ENCODE measurements around the gene ERAP2. TPM values are rescaled to one million over a fixed set of nuclear protein-coding genes. Genes with fewer than 3 reads are reported as not detected.
"Not testable (repeated sequence)": the region's sequence is repeated elsewhere in the genome, so short reads cannot be mapped to it uniquely, and the experiment has no call there.

The ERAP2 gene
- total and polyA plus RNA-seq, 2 donors, result 11.3 to 51.5 TPM

GRCh38 chr5:96870094-96871026 lies 5.9 kb upstream of the ERAP2 start:
- H3K4me3 ChIP-seq (ENCODE audit: low read length in 2 of 2), result no peak overlapping the region
- H3K4me1 ChIP-seq (ENCODE audit: control insufficient read depth in 2 of 2, insufficient read depth in 2 of 2, low read length in 2 of 2), result peaks cover 3 to 15% of the 10 kb centered on the region in 2 donors
- DNase-seq (ENCODE audit: low read depth in 6 of 9, low spot score in 9 of 9), result no peak
- no peak overlapping the region for H3K27ac ChIP-seq (ENCODE audit: low read depth in 1 of 2, low read length in 1 of 2)
- H3K27me3 ChIP-seq (ENCODE audit: control insufficient read depth in 2 of 2, insufficient read depth in 1 of 2, low read length in 1 of 2), result no peaks in the 10 kb centered on the region
- no peaks in the 10 kb centered on the region for H3K36me3 ChIP-seq (ENCODE audit: control insufficient read depth in 2 of 2, insufficient read depth in 2 of 2, low read length in 1 of 2)
- 75% methylated on average over 4 of the region's 4 CpGs for WGBS
- no peaks in the 10 kb centered on the region for H3K9me3 ChIP-seq (ENCODE audit: control insufficient read depth in 2 of 2, insufficient read depth in 1 of 2, low read length in 1 of 2)

- 97% methylated on average over 2 of the region's 2 CpGs for WGBS
- no peak overlapping the region for H3K27ac ChIP-seq (ENCODE audit: low read depth in 1 of 2, low read length in 1 of 2)
- peaks cover 10 to 21% of the 10 kb centered on the region in 2 donors for H3K4me1 ChIP-seq (ENCODE audit: control insufficient read depth in 2 of 2, insufficient read depth in 2 of 2, low read length in 2 of 2)
Observed at GRCh38 chr5:96871027-96871399, 5.3 kb upstream of the ERAP2 start.

GRCh38 chr5:96871686-96872085 lies 4.6 kb upstream of the ERAP2 start:
- Histone ChIP-seq H3K36me3 (ENCODE audit: control insufficient read depth in 2 of 2, insufficient read depth in 2 of 2, low read length in 1 of 2) (no peaks in the 10 kb centered on the region), H3K27ac (ENCODE audit: low read depth in 1 of 2, low read length in 1 of 2) (no peak overlapping the region), H3K9me3 (ENCODE audit: control insufficient read depth in 2 of 2, insufficient read depth in 1 of 2, low read length in 1 of 2) (no peaks in the 10 kb centered on the region), H3K4me3 (ENCODE audit: low read length in 2 of 2) (no peak overlapping the region), H3K27me3 (ENCODE audit: control insufficient read depth in 2 of 2, insufficient read depth in 1 of 2, low read length in 1 of 2) (no peaks in the 10 kb centered on the region), H3K4me1 (ENCODE audit: control insufficient read depth in 2 of 2, insufficient read depth in 2 of 2, low read length in 2 of 2) (peaks cover 10 to 23% of the 10 kb centered on the region in 2 donors)
- WGBS, result 52% methylated on average over 1 of the region's 1 CpG
- DNase-seq (ENCODE audit: low read depth in 6 of 9, low spot score in 9 of 9), result no peak

More at GRCh38 chr5:96871027-96871399, 5.3 kb upstream of the ERAP2 start:
- no peaks in the 10 kb centered on the region for H3K9me3 ChIP-seq (ENCODE audit: control insufficient read depth in 2 of 2, insufficient read depth in 1 of 2, low read length in 1 of 2)
- no peaks in the 10 kb centered on the region for H3K36me3 ChIP-seq (ENCODE audit: control insufficient read depth in 2 of 2, insufficient read depth in 2 of 2, low read length in 1 of 2)
- H3K27me3 ChIP-seq (ENCODE audit: control insufficient read depth in 2 of 2, insufficient read depth in 1 of 2, low read length in 1 of 2), result no peaks in the 10 kb centered on the region
- no peak overlapping the region for H3K4me3 ChIP-seq (ENCODE audit: low read length in 2 of 2)
- DNase-seq (ENCODE audit: low read depth in 6 of 9, low spot score in 9 of 9), result no peak

GRCh38 chr5:96873449-96873848 lies 2.9 kb upstream of the ERAP2 start:
- no peak for DNase-seq (ENCODE audit: low read depth in 6 of 9, low spot score in 9 of 9)
- H3K4me1 ChIP-seq (ENCODE audit: control insufficient read depth in 2 of 2, insufficient read depth in 2 of 2, low read length in 2 of 2), result peaks cover 10 to 26% of the 10 kb centered on the region in 2 donors

GRCh38 chr5:96874631-96875030 lies 1.7 kb upstream of the ERAP2 start:
- 96% methylated on average over 2 of the region's 2 CpGs for WGBS
- no peaks in the 10 kb centered on the region for H3K9me3 ChIP-seq (ENCODE audit: control insufficient read depth in 2 of 2, insufficient read depth in 1 of 2, low read length in 1 of 2)
- no peak overlapping the region for H3K4me3 ChIP-seq (ENCODE audit: low read length in 2 of 2)
- H3K4me1 ChIP-seq (ENCODE audit: control insufficient read depth in 2 of 2, insufficient read depth in 2 of 2, low read length in 2 of 2), result peaks cover 10 to 27% of the 10 kb centered on the region in 2 donors
- H3K27ac ChIP-seq (ENCODE audit: low read depth in 1 of 2, low read length in 1 of 2), result peak overlapping the region in 1 of 2 donors; percentile 8
- DNase-seq (ENCODE audit: low read depth in 6 of 9, low spot score in 9 of 9), result no peak
- H3K27me3 ChIP-seq (ENCODE audit: control insufficient read depth in 2 of 2, insufficient read depth in 1 of 2, low read length in 1 of 2), result no peaks in the 10 kb centered on the region
- peaks cover 0 to 4% of the 10 kb centered on the region in 2 donors for H3K36me3 ChIP-seq (ENCODE audit: control insufficient read depth in 2 of 2, insufficient read depth in 2 of 2, low read length in 1 of 2)

More at GRCh38 chr5:96873449-96873848, 2.9 kb upstream of the ERAP2 start:
- Histone ChIP-seq H3K36me3 (ENCODE audit: control insufficient read depth in 2 of 2, insufficient read depth in 2 of 2, low read length in 1 of 2) (no peaks in the 10 kb centered on the region), H3K27ac (ENCODE audit: low read depth in 1 of 2, low read length in 1 of 2) (no peak overlapping the region), H3K9me3 (ENCODE audit: control insufficient read depth in 2 of 2, insufficient read depth in 1 of 2, low read length in 1 of 2) (no peaks in the 10 kb centered on the region), H3K27me3 (ENCODE audit: control insufficient read depth in 2 of 2, insufficient read depth in 1 of 2, low read length in 1 of 2) (no peaks in the 10 kb centered on the region), H3K4me3 (ENCODE audit: low read length in 2 of 2) (no peak overlapping the region)

GRCh38 chr5:96875791-96876291 lies 459 bp upstream of the ERAP2 start:
- WGBS, result 2% methylated on average over 4 of the region's 4 CpGs
- peaks cover 15 to 27% of the 10 kb centered on the region in 2 donors for H3K4me1 ChIP-seq (ENCODE audit: control insufficient read depth in 2 of 2, insufficient read depth in 2 of 2, low read length in 2 of 2)
- peaks cover 5 to 16% of the 10 kb centered on the region in 2 donors for H3K36me3 ChIP-seq (ENCODE audit: control insufficient read depth in 2 of 2, insufficient read depth in 2 of 2, low read length in 1 of 2)

GRCh38 chr5:96876977-96877469 lies 723 bp downstream of the ERAP2 start:
- H3K4me3 ChIP-seq (ENCODE audit: low read length in 2 of 2), result peak overlapping the region; percentile 86 to 94
- H3K4me1 ChIP-seq (ENCODE audit: control insufficient read depth in 2 of 2, insufficient read depth in 2 of 2, low read length in 2 of 2), result peaks cover 25 to 36% of the 10 kb centered on the region in 2 donors
- DNase-seq (ENCODE audit: low read depth in 6 of 9, low spot score in 9 of 9), result not testable (repeated sequence)

More at GRCh38 chr5:96875791-96876291, 459 bp upstream of the ERAP2 start:
- DNase-seq (ENCODE audit: low read depth in 6 of 9, low spot score in 9 of 9), result peak in 7 of 9 donors; percentile 23 to 67 (median 40)
- Histone ChIP-seq H3K9me3 (ENCODE audit: control insufficient read depth in 2 of 2, insufficient read depth in 1 of 2, low read length in 1 of 2) (no peaks in the 10 kb centered on the region), H3K27me3 (ENCODE audit: control insufficient read depth in 2 of 2, insufficient read depth in 1 of 2, low read length in 1 of 2) (no peaks in the 10 kb centered on the region), H3K4me3 (ENCODE audit: low read length in 2 of 2) (peak overlapping the region; percentile 86 to 94), H3K27ac (ENCODE audit: low read depth in 1 of 2, low read length in 1 of 2) (peak overlapping the region; percentile 96 to 97)

GRCh38 chr5:96879665-96880064 lies 3.4 kb downstream of the ERAP2 start:
- Histone ChIP-seq H3K27me3 (ENCODE audit: control insufficient read depth in 2 of 2, insufficient read depth in 1 of 2, low read length in 1 of 2) (no peaks in the 10 kb centered on the region), H3K4me1 (ENCODE audit: control insufficient read depth in 2 of 2, insufficient read depth in 2 of 2, low read length in 2 of 2) (peaks cover 27 to 41% of the 10 kb centered on the region in 2 donors), H3K9me3 (ENCODE audit: control insufficient read depth in 2 of 2, insufficient read depth in 1 of 2, low read length in 1 of 2) (no peaks in the 10 kb centered on the region), H3K36me3 (ENCODE audit: control insufficient read depth in 2 of 2, insufficient read depth in 2 of 2, low read length in 1 of 2) (peaks cover 21 to 51% of the 10 kb centered on the region in 2 donors), H3K27ac (ENCODE audit: low read depth in 1 of 2, low read length in 1 of 2) (no peak overlapping the region), H3K4me3 (ENCODE audit: low read length in 2 of 2) (no peak overlapping the region)
- no peak for DNase-seq (ENCODE audit: low read depth in 6 of 9, low spot score in 9 of 9)
- WGBS, result 89% methylated on average over 3 of the region's 3 CpGs

More at GRCh38 chr5:96876977-96877469, 723 bp downstream of the ERAP2 start:
- not testable (repeated sequence) for H3K27me3 ChIP-seq (ENCODE audit: control insufficient read depth in 2 of 2, insufficient read depth in 1 of 2, low read length in 1 of 2); H3K9me3 ChIP-seq (ENCODE audit: control insufficient read depth in 2 of 2, insufficient read depth in 1 of 2, low read length in 1 of 2)
- 5% methylated on average over 12 of the region's 12 CpGs for WGBS
- H3K36me3 ChIP-seq (ENCODE audit: control insufficient read depth in 2 of 2, insufficient read depth in 2 of 2, low read length in 1 of 2), result peaks cover 15 to 28% of the 10 kb centered on the region in 2 donors
- peak overlapping the region; percentile 60 to 96 for H3K27ac ChIP-seq (ENCODE audit: low read depth in 1 of 2, low read length in 1 of 2)
